GM23338 (cell line): ENCODE results near the gene TMPRSS13. TPM values are rescaled to one million over a fixed set of nuclear protein-coding genes. Genes with fewer than 3 reads are reported as not detected.

Experiments used
- ATAC-seq: fragments of 200-7000 bp; cut with Tn5 transposase; 3 replicates; pipeline ENCODE4 v1.9.1; 2020
- DNase-seq: peaks from one replicate; pipeline ENCODE4 v3.0.0-alpha.2; 2015; ENCODE audit warnings: low spot score
- H2AFZ ChIP-seq: fragments of 200-600 bp; sonication (generic); 2 replicates; pipeline ENCODE4 v1.8.0; 2016; ENCODE audit warnings: antibody characterized with exemption, mild to moderate bottlenecking, moderate library complexity
- H3F3A ChIP-seq: fragments of 200-600 bp; sonication (generic); replicated peaks from 2 replicates; pipeline ENCODE4 v1.8.0; 2017; ENCODE audit warnings: antibody characterized with exemption, mixed run types, low read depth
- H3K27ac ChIP-seq: fragments of 200-600 bp; sonication (generic); 2 replicates; pipeline ENCODE4 v1.6.1; 2016; ENCODE audit warnings: low read depth
- H3K27me3 ChIP-seq: fragments of 200-600 bp; sonication (generic); 2 replicates; pipeline ENCODE4 v1.8.0; 2016; ENCODE audit warnings: mild to moderate bottlenecking, mixed run types, moderate library complexity; ENCODE audit not compliant: insufficient read depth
- H3K36me3 ChIP-seq: fragments of 200-600 bp; sonication (generic); 2 replicates; pipeline ENCODE4 v1.8.0; 2016; ENCODE audit warnings: mild to moderate bottlenecking; ENCODE audit not compliant: insufficient read depth
- H3K4me1 ChIP-seq: fragments of 200-600 bp; sonication (generic); 2 replicates; pipeline ENCODE4 v1.8.0; 2016; ENCODE audit warnings: mild to moderate bottlenecking, moderate library complexity; ENCODE audit not compliant: insufficient read depth
- H3K4me2 ChIP-seq: fragments of 200-600 bp; sonication (generic); 2 replicates; pipeline ENCODE4 v1.7.1; 2017; ENCODE audit warnings: mixed run types
- H3K4me3 ChIP-seq: fragments of 200-600 bp; sonication (generic); 2 replicates; pipeline ENCODE4 v1.6.1; 2016; ENCODE audit warnings: mixed run types
- H3K79me2 ChIP-seq: fragments of 200-600 bp; sonication (generic); replicated peaks from 2 replicates; pipeline ENCODE4 v1.8.0; 2017; ENCODE audit warnings: mild to moderate bottlenecking; ENCODE audit not compliant: insufficient read depth
- H3K9me2 ChIP-seq: fragments of 200-600 bp; sonication (generic); 2 replicates; pipeline ENCODE4 v1.8.0; 2017; ENCODE audit not compliant: insufficient read depth
- H4K20me1 ChIP-seq: fragments of 200-600 bp; sonication (generic); replicated peaks from 2 replicates; pipeline ENCODE4 v1.8.0; 2017; ENCODE audit warnings: mild to moderate bottlenecking; ENCODE audit not compliant: insufficient read depth
- H3K27ac Mint-ChIP-seq: 2 replicates; pipeline ENCODE4 v1.8.0; 2020; ENCODE audit warnings: inconsistent platforms, mild to moderate bottlenecking, moderate library complexity, mixed read lengths
- H3K27me3 Mint-ChIP-seq: 3 replicates; pipeline ENCODE4 v1.8.0; 2022; ENCODE audit warnings: low read depth, mild to moderate bottlenecking, moderate library complexity, mixed read lengths, inconsistent platforms; ENCODE audit not compliant: insufficient read depth, poor library complexity
- H3K36me3 Mint-ChIP-seq: 3 replicates; pipeline ENCODE4 v1.8.0; 2021; ENCODE audit warnings: low read depth, mild to moderate bottlenecking, inconsistent platforms, moderate library complexity, mixed read lengths
- H3K4me1 Mint-ChIP-seq: 3 replicates; pipeline ENCODE4 v1.8.0; 2020; ENCODE audit warnings: mild to moderate bottlenecking, inconsistent platforms, mixed read lengths
- H3K4me3 Mint-ChIP-seq: 3 replicates; pipeline ENCODE4 v1.8.0; 2021; ENCODE audit warnings: moderate library complexity, mild to moderate bottlenecking, inconsistent platforms, mixed read lengths
- H3K9me3 Mint-ChIP-seq: 3 replicates; pipeline ENCODE4 v1.8.0; 2020; ENCODE audit warnings: moderate library complexity, mild to moderate bottlenecking, inconsistent platforms, mixed read lengths
- CREB1 ChIP-seq: fragments of 250-450 bp; sonication (Bioruptor Pico); IDR thresholded peaks from 2 replicates; pipeline ENCODE4 v1.5.0; 2020; ENCODE audit warnings: low read depth, mild to moderate bottlenecking, moderate library complexity
- CTCF ChIP-seq, 2 experiments: fragments of 200-600 bp in 1 of 2; sonication (generic) in 1 of 2; conservative IDR thresholded peaks; 2 replicates each; pipeline versions ENCODE4 v1.5.1 to v1.6.1; 2016 to 2017; ENCODE audit warnings: antibody characterized with exemption in 2 of 2, low read depth in 2 of 2, mild to moderate bottlenecking in 2 of 2, moderate library complexity in 1 of 2
- ETS1 ChIP-seq: IDR thresholded peaks from 2 replicates; pipeline ENCODE4 v1.6.1; 2016; ENCODE audit warnings: antibody characterized with exemption
- EZH2 ChIP-seq: fragments of 200-600 bp; sonication (generic); IDR thresholded peaks from one replicate; pipeline ENCODE4 v1.8.0; 2017; ENCODE audit warnings: antibody characterized with exemption, mild to moderate bottlenecking, low read depth; ENCODE audit not compliant: unreplicated experiment
- JUNB ChIP-seq: IDR thresholded peaks from one replicate; pipeline ENCODE4 v1.6.1; 2016; ENCODE audit warnings: antibody characterized with exemption; ENCODE audit not compliant: unreplicated experiment
- NANOG ChIP-seq: IDR thresholded peaks from 2 replicates; pipeline ENCODE4 v1.6.1; 2016; ENCODE audit warnings: antibody characterized with exemption, borderline replicate concordance
- REST ChIP-seq: IDR thresholded peaks from one replicate; pipeline ENCODE4 v1.6.1; 2018; ENCODE audit warnings: antibody characterized with exemption; ENCODE audit not compliant: unreplicated experiment
- STAT1 ChIP-seq: IDR thresholded peaks from one replicate; pipeline ENCODE4 v1.6.1; 2016; ENCODE audit warnings: antibody characterized with exemption; ENCODE audit not compliant: unreplicated experiment
- ZNF114 ChIP-seq: fragments of 250-450 bp; sonication (Bioruptor Pico); IDR thresholded peaks from 2 replicates; pipeline ENCODE4 v1.5.0; 2020; ENCODE audit warnings: mild to moderate bottlenecking, moderate library complexity
- polyA plus RNA-seq: library from polyadenylated mRNA; unstranded; fragments of >200 nt; fragmentation: Nextera tagmentation; extraction: Ambion mirVana; gene quantifications from 2 replicates; pipeline ENCODE4 v1.2.1, GENCODE V29; 2016
- total RNA-seq: library from RNA; depleted of rRNA; stranded (reverse); fragments of >200 nt; shearing (Covaris generic); gene quantifications from 2 replicates; pipeline ENCODE4 v1.2.3, GENCODE V29; 2014

TMPRSS13 gene
- total and polyA plus RNA-seq, 2 experiments from 2014 or later: 0.31 TPM; not detected in 1

GRCh38 chr11:117915672-117916235 is 13.4 kb downstream of the TMPRSS13 start:
- H3K4me1 ChIP-seq: no peaks in the 10 kb centered on the region
- no peaks in the 10 kb centered on the region for H3F3A ChIP-seq
- Mint-ChIP-seq H3K4me1 (peaks cover 8% of the 10 kb centered on the region), H3K4me3 (no peak overlapping the region), H3K36me3 (no peaks in the 10 kb centered on the region), H3K27me3 (peaks cover 15% of the 10 kb centered on the region), H3K27ac (no peak overlapping the region), H3K9me3 (no peaks in the 10 kb centered on the region)
- no peaks in the 10 kb centered on the region for H3K27me3 ChIP-seq
- H3K36me3 ChIP-seq: no peaks in the 10 kb centered on the region
- TF ChIP-seq CTCF (conservative IDR thresholded peaks at IDR 0.05; ENCODE audit: low read depth in 2 of 2) (no peak), JUNB (no peak), STAT1 (no peak), ETS1 (no peak), REST (no peak), EZH2 (no peak), ZNF114 (CRISPR knock-in tag) (no peak), NANOG (no peak), CREB1 (CRISPR knock-in tag) (no peak)
- no peaks in the 10 kb centered on the region for H3K9me2 ChIP-seq
- no peak overlapping the region for H3K4me2 ChIP-seq
- H3K79me2 ChIP-seq: no peaks in the 10 kb centered on the region
- no peaks in the 10 kb centered on the region for H4K20me1 ChIP-seq
- DNase-seq: no peak
- no peak for ATAC-seq
- no peak overlapping the region for H3K4me3 ChIP-seq
- H2AFZ ChIP-seq: no peak overlapping the region
- H3K27ac ChIP-seq: no peak overlapping the region
